ENCODE data around the gene MPRIP.

Gene MPRIP

DNA sequence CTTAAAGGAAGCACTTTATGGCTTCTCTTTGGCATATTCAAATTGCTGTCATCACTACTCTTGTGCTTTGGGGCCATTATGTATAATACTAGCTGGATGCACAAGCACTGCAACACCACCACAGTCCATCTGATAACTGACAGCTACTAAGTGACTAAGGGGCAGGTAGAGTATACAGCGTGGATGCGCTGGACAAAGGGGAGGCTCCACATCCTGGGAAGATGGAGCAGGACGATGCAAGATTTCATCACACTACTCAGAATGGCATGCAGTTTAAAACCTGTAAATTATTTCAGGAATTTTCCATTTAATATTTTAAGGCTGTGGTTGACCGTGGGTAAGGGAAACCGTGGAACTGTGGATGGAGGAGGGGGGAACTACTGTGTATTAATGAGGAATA lies 25.0 kb downstream of the MPRIP start:
- Mint-ChIP-seq H3K4me3 (no peak overlapping the region), H3K9me3 (no peaks in the 10 kb centered on the region), H3K36me3 (ENCODE audit: insufficient read depth) (peaks cover 19% of the 10 kb centered on the region), H3K27ac (peak overlapping the region in 1 of 2 donors; percentile 85), H3K4me1 (ENCODE audit: low read depth in 2 of 2) (peaks cover 58 to 77% of the 10 kb centered on the region in 2 donors), H3K27me3 (no peaks in the 10 kb centered on the region)
- ATAC-seq (replicated peaks): no peak
- no peak for DNase-seq

GRCh38 chr17:17069849-17070248 lies 27.6 kb downstream of the MPRIP start:
- DNase-seq: no peak
- Mint-ChIP-seq H3K4me3 (no peak overlapping the region), H3K4me1 (ENCODE audit: low read depth in 2 of 2) (peaks cover 51 to 79% of the 10 kb centered on the region in 2 donors), H3K9me3 (no peaks in the 10 kb centered on the region), H3K27ac (peak overlapping the region in 1 of 2 donors; percentile 18), H3K27me3 (no peaks in the 10 kb centered on the region), H3K36me3 (ENCODE audit: insufficient read depth) (peaks cover 14% of the 10 kb centered on the region)
- ATAC-seq (replicated peaks): no peak

DNA sequence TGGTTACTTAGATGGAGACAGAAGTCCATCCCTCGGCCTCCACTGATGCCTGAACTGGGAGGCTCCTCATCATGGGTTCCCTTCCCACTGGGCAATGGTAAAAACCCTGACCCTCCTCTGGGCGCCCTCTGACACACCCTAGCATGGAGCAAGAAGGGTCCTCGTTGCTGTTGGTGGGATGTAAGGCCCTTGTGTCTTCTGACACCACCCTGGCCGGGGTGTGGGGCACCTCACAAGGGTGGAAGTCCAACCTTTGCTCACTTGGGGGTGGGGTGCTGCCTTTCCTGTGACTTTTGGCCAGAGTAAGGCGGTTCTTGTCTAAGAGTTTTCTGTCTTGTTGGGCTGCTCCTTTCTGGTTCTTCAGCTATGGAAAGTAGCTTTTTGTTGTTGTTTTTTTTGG lies 28.7 kb downstream of the MPRIP start:
- peak overlapping the region in 1 of 2 donors; percentile 88 for H3K27ac Mint-ChIP-seq
- H3K4me1 Mint-ChIP-seq (ENCODE audit: low read depth in 2 of 2): peaks cover 52 to 75% of the 10 kb centered on the region in 2 donors
- H3K27me3 Mint-ChIP-seq: no peaks in the 10 kb centered on the region
- DNase-seq (no peak), ATAC-seq (replicated peaks) (no peak)
- H3K9me3 Mint-ChIP-seq: no peaks in the 10 kb centered on the region
- H3K4me3 Mint-ChIP-seq: no peak overlapping the region
- H3K36me3 Mint-ChIP-seq (ENCODE audit: insufficient read depth): peaks cover 14% of the 10 kb centered on the region

- Mint-ChIP-seq H3K36me3 (ENCODE audit: insufficient read depth) (peaks cover 15% of the 10 kb centered on the region), H3K4me3 (no peak overlapping the region), H3K27ac (peak overlapping the region in 1 of 2 donors; percentile 88), H3K27me3 (no peaks in the 10 kb centered on the region), H3K9me3 (no peaks in the 10 kb centered on the region), H3K4me1 (ENCODE audit: low read depth in 2 of 2) (peaks cover 55 to 77% of the 10 kb centered on the region in 2 donors)
- DNase-seq (no peak), ATAC-seq (replicated peaks) (no peak)
These were observed 29.5 kb downstream of the MPRIP start for GRCh38 chr17:17071531-17072360.

- no peak for DNase-seq
- H3K36me3 Mint-ChIP-seq (ENCODE audit: insufficient read depth): peaks cover 23% of the 10 kb centered on the region
- H3K27ac Mint-ChIP-seq: peak overlapping the region in 1 of 2 donors; percentile 88
These were observed 30.3 kb downstream of the MPRIP start for GRCh38 chr17:17072546-17072945.

DNA sequence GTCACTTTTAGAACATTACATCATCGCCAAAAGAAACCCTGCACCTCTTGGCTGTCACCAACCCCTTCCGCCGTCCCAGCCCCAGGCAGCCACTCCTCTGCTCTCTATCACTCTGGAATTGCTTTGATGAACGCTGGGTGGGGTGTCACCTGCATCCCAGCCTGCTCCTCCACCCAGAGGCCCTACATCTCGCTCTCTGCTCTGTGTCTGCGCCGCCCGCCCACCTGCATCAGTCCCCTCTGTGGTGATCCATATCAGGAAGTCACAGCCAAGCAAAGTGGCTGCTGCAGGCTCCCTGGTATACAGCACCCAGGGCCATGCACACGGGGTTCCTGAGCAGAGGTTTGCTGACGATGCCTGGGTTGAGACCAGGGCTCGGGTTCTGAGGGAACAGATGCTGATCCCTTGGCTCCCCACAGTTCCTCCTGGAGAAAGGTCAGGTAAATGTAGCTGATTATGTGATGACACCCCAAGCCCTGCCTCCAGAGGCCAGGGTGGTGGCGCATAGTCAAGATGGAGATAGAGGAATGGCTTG lies 30.8 kb downstream of the MPRIP start:
- Mint-ChIP-seq H3K9me3 (no peaks in the 10 kb centered on the region), H3K27ac (peak overlapping the region; percentile 54 to 88), H3K27me3 (no peaks in the 10 kb centered on the region), H3K4me3 (no peak overlapping the region), H3K4me1 (ENCODE audit: low read depth in 2 of 2) (peaks cover 53 to 70% of the 10 kb centered on the region in 2 donors), H3K36me3 (ENCODE audit: insufficient read depth) (peaks cover 27% of the 10 kb centered on the region)
- ATAC-seq (replicated peaks): no peak
- no peak for DNase-seq

More at GRCh38 chr17:17072546-17072945, 30.3 kb downstream of the MPRIP start:
- Mint-ChIP-seq H3K4me3 (no peak overlapping the region), H3K27me3 (no peaks in the 10 kb centered on the region), H3K9me3 (no peaks in the 10 kb centered on the region), H3K4me1 (ENCODE audit: low read depth in 2 of 2) (peaks cover 51 to 70% of the 10 kb centered on the region in 2 donors)
- ATAC-seq (replicated peaks): no peak

DNA sequence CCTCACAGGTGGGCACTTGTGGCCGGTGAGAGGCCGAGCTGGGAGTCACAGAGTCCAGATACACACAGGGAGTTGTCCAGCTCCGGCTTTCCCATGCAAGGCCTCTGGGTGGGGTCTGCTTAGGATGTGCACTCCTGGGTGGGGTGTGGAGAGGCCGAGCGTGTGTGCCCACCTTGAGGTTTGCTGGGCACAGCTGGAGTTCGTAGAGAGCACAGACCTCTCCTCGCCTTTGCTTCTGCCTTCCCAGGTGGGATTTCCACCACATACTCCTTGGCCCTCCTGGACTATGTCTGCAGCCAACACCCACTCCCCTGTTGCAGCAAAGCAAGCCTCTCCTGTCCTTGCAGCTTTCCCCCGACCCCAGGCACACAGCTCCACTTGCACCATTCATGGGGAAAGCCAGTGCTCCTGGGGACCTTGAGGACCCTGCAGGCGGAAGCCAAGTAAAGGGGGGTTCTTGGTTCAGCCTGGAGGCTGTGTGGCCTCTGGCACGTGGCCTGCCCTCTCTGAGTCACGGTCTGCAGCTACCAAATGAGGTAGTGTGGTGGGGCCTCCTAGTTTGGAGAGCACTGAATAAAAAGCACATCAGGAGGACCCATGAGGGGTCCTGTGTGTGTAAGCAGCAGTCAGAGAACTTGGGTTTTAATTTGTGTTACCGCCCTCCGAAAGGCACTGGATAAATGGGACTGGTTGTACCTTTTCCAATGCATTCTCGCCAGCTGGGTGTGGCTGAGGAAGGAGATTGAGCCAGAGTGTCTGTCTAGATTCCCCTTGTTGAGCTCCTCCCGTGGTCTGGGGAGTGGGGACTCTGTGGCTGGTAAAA lies 31.5 kb downstream of the MPRIP start:
- peaks cover 32% of the 10 kb centered on the region for H3K36me3 Mint-ChIP-seq (ENCODE audit: insufficient read depth)
- no peak for DNase-seq

DNA sequence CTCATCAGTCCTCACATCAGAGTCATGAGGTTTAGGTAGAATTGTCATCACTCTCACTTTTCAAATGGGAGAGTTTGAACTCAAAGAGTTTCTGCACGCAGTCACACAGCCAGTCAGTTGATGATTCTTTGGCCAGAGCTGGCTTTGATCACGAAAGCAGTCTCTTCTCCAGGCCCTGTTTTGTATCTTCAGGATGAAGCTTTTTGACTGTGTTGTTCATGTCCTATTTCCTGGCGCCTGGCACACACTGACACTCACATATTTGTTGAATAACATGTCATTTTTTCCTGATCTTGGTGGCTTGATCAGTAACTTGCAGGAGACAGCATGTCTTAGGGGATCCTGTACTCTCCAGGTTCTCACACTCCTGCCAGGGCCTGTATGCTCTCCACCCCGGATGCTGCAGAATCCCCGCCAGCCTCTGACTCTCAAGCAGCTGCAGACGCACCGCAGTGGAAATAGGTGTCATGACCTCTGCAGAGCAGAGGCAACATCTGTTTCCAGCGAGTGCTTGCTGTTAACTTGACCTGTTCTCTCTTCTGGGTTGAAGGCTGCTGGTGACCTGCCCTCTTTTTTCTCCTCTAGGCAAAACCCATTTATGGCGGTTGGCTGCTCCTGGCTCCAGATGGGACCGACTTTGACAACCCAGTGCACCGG lies 33.0 kb downstream of the MPRIP start:
- Mint-ChIP-seq H3K36me3 (ENCODE audit: insufficient read depth) (peaks cover 40% of the 10 kb centered on the region), H3K4me3 (peak overlapping the region in 1 of 2 donors; percentile 48), H3K4me1 (ENCODE audit: low read depth in 2 of 2) (peaks cover 47 to 53% of the 10 kb centered on the region in 2 donors), H3K27me3 (no peaks in the 10 kb centered on the region), H3K27ac (peak overlapping the region; percentile 63 to 83), H3K9me3 (no peaks in the 10 kb centered on the region)
- peak; percentile 95 for ATAC-seq (replicated peaks)
- peak in 2 of 3 experiments; percentile 8 to 13 for DNase-seq

More for the DNA sequence above, 31.5 kb downstream of the MPRIP start:
- no peak overlapping the region for H3K4me3 Mint-ChIP-seq
- H3K4me1 Mint-ChIP-seq (ENCODE audit: low read depth in 2 of 2): peaks cover 53 to 68% of the 10 kb centered on the region in 2 donors
- no peaks in the 10 kb centered on the region for H3K9me3 Mint-ChIP-seq
- no peaks in the 10 kb centered on the region for H3K27me3 Mint-ChIP-seq
- no peak for ATAC-seq (replicated peaks)
- peak overlapping the region; percentile 54 to 88 for H3K27ac Mint-ChIP-seq

GRCh38 chr17:17076066-17076465 lies 33.8 kb downstream of the MPRIP start:
- H3K4me3 Mint-ChIP-seq: no peak overlapping the region
- H3K27me3 Mint-ChIP-seq: no peaks in the 10 kb centered on the region
- no peak for ATAC-seq (replicated peaks)
- no peaks in the 10 kb centered on the region for H3K9me3 Mint-ChIP-seq
- H3K36me3 Mint-ChIP-seq (ENCODE audit: insufficient read depth): peaks cover 35% of the 10 kb centered on the region
- H3K27ac Mint-ChIP-seq: peak overlapping the region; percentile 63 to 83
- no peak for DNase-seq
- peaks cover 43 to 46% of the 10 kb centered on the region in 2 donors for H3K4me1 Mint-ChIP-seq (ENCODE audit: low read depth in 2 of 2)

GRCh38 chr17:17077101-17077500 lies 34.8 kb downstream of the MPRIP start:
- no peak for ATAC-seq (replicated peaks)
- H3K9me3 Mint-ChIP-seq: no peaks in the 10 kb centered on the region
- peaks cover 39% of the 10 kb centered on the region in 2 donors for H3K4me1 Mint-ChIP-seq (ENCODE audit: low read depth in 2 of 2)
- peak overlapping the region; percentile 41 to 83 for H3K27ac Mint-ChIP-seq
- H3K4me3 Mint-ChIP-seq: no peak overlapping the region
- no peak for DNase-seq
- H3K27me3 Mint-ChIP-seq: no peaks in the 10 kb centered on the region
- H3K36me3 Mint-ChIP-seq (ENCODE audit: insufficient read depth): peaks cover 34% of the 10 kb centered on the region

- peaks cover 34% of the 10 kb centered on the region for H3K36me3 Mint-ChIP-seq (ENCODE audit: insufficient read depth)
These were observed 35.8 kb downstream of the MPRIP start for GRCh38 chr17:17077861-17078732.

DNA sequence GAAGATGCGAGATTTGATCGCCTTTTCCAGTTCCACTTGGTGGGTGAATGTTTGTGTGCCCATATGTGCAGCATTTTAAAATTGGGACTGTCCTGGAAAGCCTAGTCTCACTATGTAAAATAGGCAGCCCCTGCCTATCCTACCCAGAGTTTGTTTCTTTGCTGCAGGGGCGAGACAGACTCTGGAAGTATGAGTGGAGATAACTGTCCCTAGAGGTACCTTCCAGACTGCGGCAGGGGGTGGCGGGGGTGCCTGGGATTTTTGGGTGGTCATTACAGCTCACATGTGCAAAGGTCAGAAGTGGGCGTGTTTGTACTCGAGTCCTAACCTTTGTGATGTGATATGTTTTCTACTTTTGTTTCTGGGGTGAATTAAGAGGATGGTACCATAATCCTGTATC lies 36.6 kb downstream of the MPRIP start:
- H3K27me3 Mint-ChIP-seq: no peaks in the 10 kb centered on the region
- H3K4me3 Mint-ChIP-seq: no peak overlapping the region
- DNase-seq (no peak), ATAC-seq (replicated peaks) (no peak)
- H3K36me3 Mint-ChIP-seq (ENCODE audit: insufficient read depth): peaks cover 36% of the 10 kb centered on the region
- peaks cover 31 to 33% of the 10 kb centered on the region in 2 donors for H3K4me1 Mint-ChIP-seq (ENCODE audit: low read depth in 2 of 2)
- peak overlapping the region; percentile 35 to 38 for H3K27ac Mint-ChIP-seq
- H3K9me3 Mint-ChIP-seq: no peaks in the 10 kb centered on the region

More at GRCh38 chr17:17077861-17078732, 35.8 kb downstream of the MPRIP start:
- no peaks in the 10 kb centered on the region for H3K9me3 Mint-ChIP-seq
- H3K27ac Mint-ChIP-seq: peak overlapping the region in 1 of 2 donors; percentile 38
- H3K4me3 Mint-ChIP-seq: no peak overlapping the region
- H3K4me1 Mint-ChIP-seq (ENCODE audit: low read depth in 2 of 2): peaks cover 36 to 37% of the 10 kb centered on the region in 2 donors
- ATAC-seq (replicated peaks): no peak
- no peaks in the 10 kb centered on the region for H3K27me3 Mint-ChIP-seq
- no peak for DNase-seq

All from effector memory CD8-positive, alpha-beta T cell (primary cell).